ENCODE data around the gene OFD1.

The OFD1 gene

DNA sequence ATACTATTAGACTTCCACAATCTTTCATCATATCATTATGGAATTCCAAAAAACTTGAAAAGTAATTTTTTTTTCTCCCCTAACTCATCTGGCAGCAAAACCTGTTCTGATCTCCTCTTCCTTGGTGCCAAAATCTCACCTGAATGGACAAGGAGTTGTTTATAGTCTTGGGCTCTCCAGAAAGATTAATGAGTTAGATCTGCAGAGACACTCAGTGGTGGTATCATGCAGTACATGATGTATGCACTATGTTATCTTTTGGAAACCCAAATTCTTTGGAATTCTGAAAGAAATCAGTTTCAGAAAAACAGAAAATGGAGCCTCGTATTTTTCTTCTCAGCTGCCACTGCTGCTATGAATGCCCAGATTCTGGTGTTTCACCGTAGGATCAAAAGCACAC, 70.7 kb downstream of the OFD1 start:
- no peak for DNase-seq

DNA sequence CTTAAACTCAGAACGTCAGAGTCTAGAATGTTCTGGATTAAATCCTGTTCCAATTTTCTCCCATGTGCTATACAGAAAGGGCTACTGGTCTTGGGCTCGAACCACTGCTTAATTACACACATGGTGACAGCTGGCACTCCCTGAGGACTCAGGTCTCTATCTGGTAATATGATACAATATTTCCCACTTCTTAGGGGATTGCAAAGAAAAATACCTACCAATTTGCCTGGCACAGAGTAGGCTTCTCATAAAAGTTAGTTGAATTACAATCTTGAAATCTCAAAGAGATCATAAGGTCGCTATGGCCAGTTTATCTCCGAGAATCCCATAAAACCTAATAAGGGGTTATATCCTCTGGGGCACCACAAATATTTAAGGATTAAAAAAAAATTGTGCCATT, 73.7 kb downstream of the OFD1 start:
- no peak for DNase-seq

DNA sequence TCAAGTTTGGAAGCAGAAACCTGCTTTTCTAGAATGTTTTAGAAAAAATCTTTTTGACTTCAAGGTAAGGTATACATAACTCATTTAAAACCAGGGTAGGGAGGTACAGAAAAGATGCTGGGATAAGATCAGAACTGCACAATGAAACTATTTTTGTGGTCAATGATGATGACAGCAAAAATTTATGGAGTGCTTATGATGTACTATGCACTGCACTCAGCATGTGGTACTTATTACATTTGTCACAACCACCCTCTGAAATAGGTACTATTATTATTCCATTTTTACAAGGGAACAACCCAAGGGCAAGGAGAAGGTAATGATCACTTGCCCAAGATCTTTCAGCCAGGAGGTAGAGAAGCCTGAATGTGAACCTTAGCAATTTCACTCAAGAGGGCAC, 74.3 kb downstream of the OFD1 start:
- no peak for DNase-seq

DNA sequence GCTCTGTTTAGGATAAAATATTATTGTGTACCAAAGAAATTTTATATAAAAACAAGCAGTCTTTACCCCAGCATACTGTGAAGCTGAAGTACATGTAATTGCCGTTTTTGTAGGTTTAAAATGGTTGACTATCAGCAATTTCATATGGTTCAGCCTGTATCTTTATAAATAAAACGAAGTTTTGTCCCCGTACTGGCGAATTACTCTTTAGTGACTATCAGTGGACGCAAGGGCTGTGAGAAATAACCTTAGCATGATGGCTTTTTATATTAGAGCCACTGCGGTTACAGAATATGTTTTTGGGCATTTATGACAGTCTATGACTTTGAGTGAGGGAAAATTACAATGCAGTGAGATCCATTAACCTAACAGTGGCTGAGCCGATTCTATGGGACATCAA, 81.1 kb downstream of the OFD1 start:
- no peak for DNase-seq

DNA sequence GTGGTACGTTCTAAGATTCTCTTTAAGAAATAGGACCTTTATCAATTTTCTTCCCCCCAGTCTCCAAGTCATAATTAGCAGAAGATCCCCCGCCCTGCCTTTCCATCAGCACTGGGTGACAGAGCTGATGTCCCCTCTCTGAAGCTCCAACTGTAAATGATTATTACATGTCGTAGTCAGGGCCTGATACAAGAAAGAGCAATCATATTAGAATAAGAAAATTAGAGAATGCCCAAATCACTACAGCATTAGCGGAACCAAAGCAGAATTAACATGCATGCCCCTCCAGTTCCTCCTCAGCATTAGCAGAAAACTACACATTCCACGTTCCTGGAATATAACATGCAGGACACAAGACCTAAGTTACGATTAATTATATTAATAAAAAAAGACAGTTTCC, 81.6 kb downstream of the OFD1 start:
- DNase-seq = no peak

DNA sequence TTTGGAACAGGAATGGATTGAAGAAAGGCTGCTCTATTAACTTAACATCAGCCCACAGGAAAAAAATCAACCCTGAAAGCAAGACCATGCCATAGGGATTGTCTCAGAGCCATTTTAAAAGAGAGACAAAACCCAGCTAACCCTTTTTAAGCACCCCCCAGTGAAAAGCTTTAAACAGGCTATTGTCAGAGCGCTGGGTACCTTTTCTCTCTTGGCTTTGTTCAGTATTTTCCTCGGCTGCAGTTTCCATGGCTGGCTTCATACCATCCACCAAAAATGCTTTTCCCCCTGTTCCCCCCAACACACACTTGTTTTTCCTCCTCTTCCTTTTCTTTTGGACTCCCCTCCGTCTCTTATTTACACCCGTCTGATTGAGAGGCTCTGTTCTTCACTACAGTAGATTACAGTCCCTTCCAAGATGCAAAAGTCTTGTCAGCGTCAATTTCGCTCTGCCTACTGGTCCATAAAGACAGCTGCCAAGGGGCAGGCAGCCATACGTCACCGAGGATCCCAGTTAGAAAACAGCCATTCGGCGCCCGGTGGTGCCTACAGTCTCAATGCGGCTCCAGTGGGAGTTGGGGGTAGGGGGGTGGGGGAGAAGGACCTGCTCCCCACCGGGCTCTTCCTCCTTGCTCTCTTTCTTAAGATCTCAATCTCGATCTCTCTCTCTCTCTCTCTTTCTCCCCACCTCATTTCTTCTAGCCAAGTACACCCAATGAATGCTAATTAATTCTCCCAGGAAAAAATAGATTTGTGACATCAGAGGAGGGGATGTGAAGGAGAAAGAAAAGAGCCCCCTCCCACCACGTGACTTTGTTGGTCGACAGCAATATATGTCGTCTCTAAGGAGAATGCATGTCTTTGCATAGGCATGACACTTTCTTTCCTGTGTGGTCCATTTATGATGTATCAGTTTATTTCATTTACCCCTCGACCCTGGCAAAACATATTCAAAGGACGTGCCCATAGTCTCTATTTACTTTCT, 82.4 kb downstream of the OFD1 start, which contains the start of gene GPM6B:
Gene GPM6B, minus strand, starts transcription at position 451 of the 985 bp plus-strand sequence. Its CDS starts 189 bp downstream, at position 262.
- DNase-seq = no peak
